Measurements from ENCODE around the gene HACL1. TPM values are rescaled to one million over a fixed set of nuclear protein-coding genes. Genes with fewer than 3 reads are reported as not detected.

HACL1 gene
- 22.5 TPM for total RNA-seq

DNA sequence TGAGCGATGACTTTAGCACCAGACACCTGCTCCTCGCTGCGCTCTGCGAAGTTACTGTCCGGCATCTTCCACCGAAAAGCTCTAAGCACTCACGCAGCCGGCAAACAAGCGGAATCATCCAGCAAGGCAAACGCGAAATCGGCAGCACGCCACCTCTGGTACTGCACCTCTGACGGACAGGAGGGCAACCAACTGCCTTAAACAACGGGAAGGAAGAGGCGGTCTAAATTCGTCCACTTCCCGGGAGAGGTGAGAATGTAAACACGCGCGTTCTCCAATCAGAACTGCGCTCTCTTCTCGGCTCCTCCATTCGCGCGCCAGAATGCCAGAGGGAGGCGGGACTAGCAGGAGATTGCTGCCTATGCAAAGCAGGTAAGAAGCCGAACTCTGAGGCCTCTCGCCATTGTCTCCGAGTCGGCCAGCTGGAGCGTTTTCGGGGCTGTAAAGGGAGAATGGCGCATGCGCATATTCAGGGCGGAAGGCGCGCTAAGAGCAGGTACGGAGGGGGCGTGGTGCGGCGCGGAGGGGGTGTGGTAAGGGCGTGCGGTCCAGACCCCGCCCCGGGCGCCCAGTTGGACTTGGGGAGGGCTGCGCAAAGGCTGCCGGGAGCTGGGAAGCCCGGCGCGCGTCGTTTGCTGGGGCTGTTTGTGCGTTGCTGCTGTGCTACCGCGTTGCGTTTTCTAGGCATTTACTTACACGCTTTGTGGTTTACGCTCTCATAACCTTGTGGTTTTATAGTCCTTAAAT, at the start of gene HACL1, which contains the start of gene BTD:
Gene HACL1 (minus strand): TSS at position 171 of the 747 bp plus-strand sequence. CDS start 106 bp downstream, at position 65.
Gene BTD (plus strand): TSS at position 347 of the 747 bp plus-strand sequence. CDS start 33,695 bp downstream, outside the sequence.
- DNase-seq (ENCODE audit: low spot score), result peak; percentile 97

GRCh38 chr3:15649858-15650257, 48.5 kb upstream of the HACL1 start:
- no peak for DNase-seq (ENCODE audit: low spot score)

DNA sequence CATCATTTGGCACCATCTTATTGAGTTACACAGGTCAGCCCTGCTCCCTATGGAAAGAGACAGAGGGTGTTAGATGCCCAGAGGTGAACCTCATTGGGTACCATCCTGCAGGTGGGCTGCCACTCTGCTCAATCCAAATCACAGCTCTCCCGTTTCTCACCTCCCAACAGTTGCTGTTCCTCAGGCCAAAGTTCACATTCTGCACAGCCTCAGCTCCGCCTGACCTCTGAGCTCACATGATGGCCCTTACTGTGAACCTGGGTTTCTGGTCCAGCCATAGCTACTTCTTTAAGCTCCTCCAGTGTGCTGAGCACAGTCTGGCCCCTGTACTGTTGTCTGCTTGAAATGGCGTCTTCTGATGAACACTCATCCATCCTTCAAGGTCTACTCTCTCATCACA, 48.0 kb upstream of the HACL1 start:
- no peak for DNase-seq (ENCODE audit: low spot score)

DNA sequence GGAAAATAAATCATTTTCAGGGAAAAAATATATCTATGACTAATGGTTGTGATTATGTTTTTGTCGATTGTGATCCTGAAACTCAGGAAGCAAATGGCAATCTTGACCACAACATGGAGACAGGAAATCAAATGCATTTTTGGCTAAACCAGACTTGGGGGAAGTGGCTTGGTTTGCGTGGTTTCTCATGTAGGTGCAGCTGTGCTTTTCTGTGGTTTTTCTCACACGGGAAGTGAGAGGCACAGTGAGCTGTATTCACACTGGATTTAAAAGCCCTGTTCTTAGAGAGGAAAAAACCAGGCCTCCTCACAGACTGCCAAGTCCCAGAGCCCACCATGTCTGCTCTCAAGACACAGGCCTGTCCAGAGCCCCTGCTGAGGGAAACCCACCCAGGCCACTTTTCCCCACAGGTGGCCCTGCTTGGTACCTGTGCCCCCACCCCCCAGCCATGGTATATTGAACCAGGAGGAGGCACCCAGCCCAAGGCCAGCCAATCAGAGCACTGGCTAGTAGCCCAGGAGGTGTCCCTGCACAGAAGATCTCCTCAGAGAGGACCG, 46.3 kb upstream of the HACL1 start:
- no peak for DNase-seq (ENCODE audit: low spot score)

DNA sequence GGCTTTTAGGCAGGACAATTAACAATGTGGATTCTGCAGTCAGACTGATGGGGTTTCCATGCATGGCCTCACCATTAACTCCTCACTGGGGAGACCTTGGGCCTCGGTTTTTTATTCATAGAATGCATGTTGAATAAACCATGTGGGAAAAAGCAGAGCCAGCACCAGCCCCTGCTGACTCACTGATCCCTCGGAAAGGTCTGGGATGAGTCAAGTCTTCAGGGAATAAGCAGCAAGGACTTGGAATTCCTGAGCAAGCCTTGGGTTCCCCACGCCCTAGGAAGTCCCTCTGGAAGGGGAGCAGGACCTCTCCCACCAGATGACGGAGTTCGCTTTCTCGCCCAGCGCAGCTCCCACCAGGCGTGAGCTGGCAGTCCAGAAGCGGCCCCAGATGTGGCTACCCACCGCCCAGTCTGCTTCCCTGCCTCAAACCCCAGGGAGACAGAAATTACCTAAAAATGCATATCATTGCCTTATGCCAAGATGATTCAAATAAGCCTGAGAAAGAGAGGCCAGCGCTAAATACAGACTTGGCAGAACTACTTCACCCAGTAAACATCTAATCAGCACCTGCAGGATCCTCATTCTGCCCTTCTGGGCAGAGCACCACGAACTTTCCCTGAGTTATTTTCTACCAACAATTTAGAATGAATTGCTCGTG, 45.6 kb upstream of the HACL1 start:
- no peak for DNase-seq (ENCODE audit: low spot score)

DNA sequence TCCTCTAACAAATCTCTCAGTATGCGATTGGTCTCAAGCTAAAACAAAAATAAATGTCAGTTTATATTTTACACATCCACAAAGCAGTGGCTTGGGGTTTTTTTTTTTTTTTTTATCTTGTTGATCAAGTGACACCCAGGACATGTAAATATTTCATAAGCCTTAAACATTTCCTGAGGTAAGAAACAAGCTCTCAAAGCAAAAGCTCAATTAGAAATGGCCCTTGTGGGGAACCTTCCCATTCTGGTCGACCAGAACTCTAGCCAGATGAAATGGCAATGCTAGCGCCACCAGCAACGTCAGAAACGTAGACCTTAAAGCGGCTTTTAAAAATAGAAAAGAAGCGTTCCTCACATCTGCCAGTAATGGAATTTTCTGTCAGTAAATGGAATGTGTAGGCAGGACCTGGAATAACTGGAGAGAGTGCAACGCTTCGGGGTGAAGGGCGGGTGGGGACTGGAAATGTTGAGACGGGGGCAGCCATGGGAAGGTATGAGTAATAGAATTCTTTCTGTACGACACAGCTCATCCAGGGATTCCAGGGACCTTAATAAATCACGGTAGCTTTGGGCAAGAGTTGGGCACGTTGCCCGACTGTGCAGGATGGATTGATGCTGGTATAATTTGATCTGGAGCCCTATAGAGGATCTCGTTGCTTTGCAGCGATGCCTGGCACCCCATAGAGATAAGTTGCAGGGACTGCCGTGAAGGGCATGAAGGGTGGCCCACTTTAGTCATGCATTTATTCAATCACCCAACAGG, 44.6 kb upstream of the HACL1 start:
- no peak for DNase-seq (ENCODE audit: low spot score)

DNA sequence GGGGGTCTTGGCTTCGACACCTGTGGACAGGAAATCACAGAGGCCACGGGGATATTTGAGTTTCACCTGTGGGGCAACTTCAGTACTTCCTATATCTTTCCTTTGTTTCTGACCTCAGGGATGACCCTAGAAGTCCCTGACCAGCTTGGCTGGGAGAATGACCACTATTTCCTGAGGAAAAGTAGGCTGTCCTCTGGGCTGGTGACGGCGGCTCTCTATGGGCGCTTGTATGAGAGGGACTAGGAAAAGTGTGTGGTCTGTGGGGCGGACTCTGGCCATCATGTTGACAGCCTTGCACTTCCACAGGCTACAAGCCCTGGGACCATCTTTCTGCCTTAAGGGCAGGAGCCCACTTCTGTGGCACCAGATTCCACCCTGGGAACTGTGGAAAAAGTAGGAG, 43.9 kb upstream of the HACL1 start:
- DNase-seq (ENCODE audit: low spot score), result no peak

GRCh38 chr3:15638891-15639262, 37.5 kb upstream of the HACL1 start:
- no peak for DNase-seq (ENCODE audit: low spot score)

DNA sequence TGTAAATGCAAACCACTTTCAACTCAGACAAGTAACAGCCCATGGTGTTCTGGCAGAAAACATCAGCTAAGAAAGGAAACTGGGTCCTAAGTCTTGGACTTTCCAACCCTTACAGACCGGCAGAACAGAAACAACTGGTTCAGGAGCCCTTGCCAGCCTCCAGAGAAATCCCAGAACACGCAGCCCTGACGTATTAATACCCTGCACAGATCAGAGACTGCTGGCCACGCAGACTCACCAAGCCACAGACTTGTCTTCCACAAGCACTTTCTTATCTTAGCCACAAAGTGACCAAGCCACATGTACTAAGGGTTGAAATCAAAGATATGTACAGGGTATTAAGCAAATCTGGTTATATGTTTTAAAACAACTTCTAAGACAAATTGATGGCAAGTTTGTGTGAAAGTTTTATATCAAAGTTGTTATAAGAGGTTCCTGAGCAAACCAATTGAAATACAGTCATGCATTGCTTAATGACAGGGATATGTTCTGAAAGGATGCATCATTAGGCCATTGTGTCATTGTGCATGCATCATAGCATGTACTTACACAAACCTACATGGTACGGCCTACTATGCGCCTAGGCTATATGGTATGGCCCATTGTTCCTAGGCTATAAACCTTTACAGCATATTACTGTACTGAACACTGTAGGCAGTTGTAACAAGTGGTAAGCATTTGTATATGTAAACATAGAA, 37.0 kb upstream of the HACL1 start:
- no peak for DNase-seq (ENCODE audit: low spot score)

GRCh38 chr3:15637131-15637951, 36.0 kb upstream of the HACL1 start:
- DNase-seq (ENCODE audit: low spot score), result no peak

- no peak for DNase-seq (ENCODE audit: low spot score)
These were observed 34.8 kb upstream of the HACL1 start for GRCh38 chr3:15636028-15636709.

GRCh38 chr3:15635121-15635661, 33.8 kb upstream of the HACL1 start:
- DNase-seq (ENCODE audit: low spot score), result peak; percentile 54

- no peak for DNase-seq (ENCODE audit: low spot score)
These were observed 33.3 kb upstream of the HACL1 start for GRCh38 chr3:15634671-15635070.

DNA sequence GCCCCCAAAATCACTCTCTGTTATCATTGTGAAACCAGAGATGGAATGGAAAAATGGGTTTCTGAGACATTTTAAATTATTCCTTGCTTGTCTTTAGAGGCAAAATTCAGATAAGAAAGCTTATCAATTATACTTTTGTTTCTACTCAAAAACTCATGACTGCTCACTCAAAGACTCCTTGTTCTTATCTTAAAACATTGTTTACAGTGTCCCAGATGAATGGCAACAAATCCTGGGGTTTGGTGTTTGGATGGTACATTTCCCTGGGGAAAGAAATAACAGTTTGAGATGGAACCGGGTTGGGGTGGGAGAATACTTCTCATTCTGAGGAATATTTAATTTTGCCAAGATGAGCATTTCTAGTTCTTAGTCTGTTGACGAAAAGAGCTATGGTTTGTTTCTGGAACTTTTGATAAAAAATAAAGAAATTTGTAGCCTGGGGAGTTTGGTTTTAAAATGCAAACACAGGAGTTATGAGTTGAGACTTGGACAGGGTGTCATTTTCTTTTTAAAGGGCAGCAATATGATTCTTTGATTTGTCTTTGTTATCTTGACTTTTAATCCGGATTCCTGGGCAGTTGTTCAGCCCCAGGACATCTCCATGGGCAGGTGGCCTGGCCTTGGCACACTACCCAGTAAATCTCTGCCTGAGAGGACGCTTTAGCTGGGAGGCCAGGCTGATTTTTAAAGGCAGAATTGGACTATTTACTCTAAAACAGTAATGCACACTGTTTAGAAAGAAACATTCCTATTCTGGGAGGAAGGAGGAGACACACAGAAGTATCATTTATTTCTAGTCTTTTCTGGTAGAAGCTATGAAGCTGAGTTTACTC, 32.6 kb upstream of the HACL1 start:
- no peak for DNase-seq (ENCODE audit: low spot score)

DNA sequence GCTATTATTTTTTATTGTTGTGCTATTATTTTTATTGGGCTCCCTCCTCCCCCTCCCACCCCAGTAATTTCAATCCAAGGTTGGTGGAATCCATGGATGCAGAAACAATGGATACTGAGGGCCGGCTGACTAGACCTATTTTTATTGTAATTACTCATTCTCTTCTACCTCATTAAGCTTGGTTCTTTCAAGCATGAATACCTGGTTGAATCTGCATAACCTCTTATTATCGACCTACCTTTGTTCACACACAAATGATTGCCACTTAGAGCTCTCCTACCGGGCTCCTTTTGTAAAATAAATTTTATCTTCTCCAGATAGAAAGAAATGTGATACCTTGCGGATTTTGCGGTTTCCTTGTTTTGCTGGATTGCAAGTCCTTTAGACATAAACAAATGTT, 31.8 kb upstream of the HACL1 start:
- no peak for DNase-seq (ENCODE audit: low spot score)

- no peak for DNase-seq (ENCODE audit: low spot score)
These were observed 30.8 kb upstream of the HACL1 start for GRCh38 chr3:15632212-15632580.

DNA sequence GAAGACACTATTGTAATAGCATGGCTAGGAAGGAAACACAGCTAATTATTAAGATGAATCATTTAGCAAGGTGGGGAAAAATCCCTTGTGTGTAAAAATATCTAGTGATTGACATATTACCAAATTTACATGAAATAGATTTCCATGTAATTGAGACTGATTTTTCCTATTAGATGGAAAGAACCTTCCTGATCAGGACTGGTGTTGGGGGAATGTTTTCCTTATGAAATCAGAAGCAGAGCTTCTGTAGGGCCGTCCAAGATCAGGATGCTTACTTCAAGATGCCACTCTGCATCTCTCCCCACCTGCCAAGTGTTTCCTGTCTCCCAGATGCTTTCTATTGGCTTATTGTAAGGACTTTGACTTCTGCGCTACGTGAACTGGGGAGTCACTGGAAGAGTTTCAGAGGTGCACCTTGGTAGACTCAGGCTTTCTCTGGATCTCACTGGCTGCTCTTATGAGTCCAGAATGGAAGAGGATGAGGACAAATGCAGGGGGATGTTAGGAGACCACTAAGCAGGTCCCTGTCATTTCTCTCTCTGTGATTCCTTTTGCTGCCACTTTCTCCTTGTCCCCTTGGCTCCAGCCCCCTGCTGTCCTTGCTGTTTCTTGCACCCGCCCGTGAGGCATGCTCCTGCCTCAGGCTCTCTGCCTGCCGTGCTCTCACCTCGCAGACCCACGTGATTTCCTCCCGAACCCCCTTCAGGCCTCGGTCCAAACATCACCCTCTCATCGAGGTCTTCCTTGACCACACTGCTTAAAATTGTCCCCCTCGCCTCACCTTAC, 30.2 kb upstream of the HACL1 start:
- DNase-seq (ENCODE audit: low spot score), result no peak

GRCh38 chr3:15630646-15631350, 29.4 kb upstream of the HACL1 start:
- DNase-seq (ENCODE audit: low spot score), result no peak
